GM12878 (cell line): ENCODE data around the gene APPL2. TPM values are rescaled to one million over a fixed set of nuclear protein-coding genes. Genes with fewer than 3 reads are reported as not detected.

Experiments
- ATAC-seq: fragments of 200-7000 bp; cut with Tn5 transposase; 3 replicates; pipeline ENCODE4 v1.9.1; 2020; ENCODE audit warnings: mild to moderate bottlenecking, moderate library complexity
- BruUV-seq: library from RNA; stranded (reverse); fragments of 400-500 nt; replicated peaks from 2 replicates; lab custom pipeline; 2021; lab: Mats Ljungman, UMichigan
- CTCF ChIA-PET: fragments of 300-600 bp; sonication (Branson Sonifier 250); formaldehyde crosslinking; extraction: SDS; loops from one replicate; lab custom pipeline; 2021; ENCODE audit warnings: inconsistent platforms; lab: Yijun Ruan, JAX
- POLR2A ChIA-PET: fragments of 350-600 bp; formaldehyde crosslinking; extraction: SDS; loops from one replicate; lab custom pipeline; 2021; ENCODE audit warnings: inconsistent platforms; lab: Charles Lee
- RAD21 ChIA-PET: fragments of 300-600 bp; sonication (Branson Sonifier 250); formaldehyde crosslinking; loops from one replicate; lab custom pipeline; 2023; ENCODE audit warnings: antibody characterized with exemption; ENCODE audit not compliant: unreplicated experiment; lab: Charles Lee
- SMC1A ChIA-PET: fragments of 300-600 bp; sonication (Branson Sonifier 250); formaldehyde crosslinking; loops from one replicate; lab custom pipeline; 2023; ENCODE audit not compliant: unreplicated experiment, uncharacterized antibody; lab: Charles Lee
- DNase-seq: peaks from one replicate; pipeline ENCODE4 v3.0.0-alpha.2; 2011; ENCODE audit warnings: low read depth, low spot score
- FAIRE-seq: peaks from 3 replicates; lab custom pipeline; 2011; peaks lifted over from hg19 to GRCh38; lab: Jason Lieb, UNC
- H2AFZ ChIP-seq: 2 replicates; pipeline ENCODE4 v1.6.0; 2011; ENCODE audit warnings: low read depth, low read length, control low read depth; ENCODE audit not compliant: control insufficient read depth
- H3K27ac ChIP-seq: 2 replicates; pipeline ENCODE4 v1.5.1; 2011; ENCODE audit warnings: control low read depth; ENCODE audit not compliant: control insufficient read depth, insufficient read depth
- H3K27me3 ChIP-seq, 2 experiments: replicated peaks in 1 of 2; 2 replicates each; pipeline versions ENCODE4 v1.6.0 to v1.6.1; 2011; ENCODE audit warnings: low read length in 1 of 2; ENCODE audit not compliant: control insufficient read depth in 2 of 2, insufficient read depth in 2 of 2
- H3K36me3 ChIP-seq, 2 experiments: 2 replicates each; pipeline ENCODE4 v1.5.1; 2011; ENCODE audit warnings: low read length in 1 of 2; ENCODE audit not compliant: control insufficient read depth in 2 of 2, insufficient read depth in 2 of 2
- H3K4me1 ChIP-seq: 2 replicates; pipeline ENCODE4 v1.6.1; 2011; ENCODE audit warnings: mild to moderate bottlenecking, low read length, moderate library complexity, mixed read lengths; ENCODE audit not compliant: control insufficient read depth, insufficient read depth
- H3K4me2 ChIP-seq: 2 replicates; pipeline ENCODE4 v1.6.0; 2011; ENCODE audit warnings: control low read depth; ENCODE audit not compliant: control insufficient read depth, insufficient read depth
- H3K4me3 ChIP-seq: fragments of 200-600 bp; sonication (generic); 2 replicates; pipeline ENCODE4 v1.5.1; 2016
- H3K79me2 ChIP-seq: 2 replicates; pipeline ENCODE4 v1.6.0; 2011; ENCODE audit warnings: low read length; ENCODE audit not compliant: control insufficient read depth, insufficient read depth
- H3K9ac ChIP-seq: 2 replicates; pipeline ENCODE4 v1.8.0; 2011; ENCODE audit warnings: low read length, control low read depth, mixed read lengths; ENCODE audit not compliant: control insufficient read depth, insufficient read depth
- H3K9me3 ChIP-seq: replicated peaks from 3 replicates; pipeline ENCODE4 v1.5.1; 2011; ENCODE audit warnings: mild to moderate bottlenecking, low read length; ENCODE audit not compliant: control insufficient read depth, insufficient read depth
- H4K20me1 ChIP-seq: 2 replicates; pipeline ENCODE4 v1.6.0; 2011; ENCODE audit not compliant: control insufficient read depth, insufficient read depth
- BCL11A ChIP-seq: IDR thresholded peaks from 2 replicates; pipeline ENCODE4 v1.6.1; 2011; ENCODE audit warnings: low read depth, low read length
- ELK1 ChIP-seq: IDR thresholded peaks from 2 replicates; pipeline ENCODE4 v1.6.1; 2012; ENCODE audit warnings: low read depth, low read length, improper control_type of control experiment
- MTA3 ChIP-seq: IDR thresholded peaks from 2 replicates; pipeline ENCODE4 v1.6.1; 2012; ENCODE audit warnings: low read length, inconsistent platforms, borderline replicate concordance
- SIX5 ChIP-seq: IDR thresholded peaks from 2 replicates; pipeline ENCODE4 v1.6.1; 2011; ENCODE audit warnings: mild to moderate bottlenecking, low read depth, low read length, moderate library complexity; ENCODE audit not compliant: severe bottlenecking
- ZSCAN29 ChIP-seq: fragments of 450-650 bp; IDR thresholded peaks from 2 replicates; pipeline ENCODE4 v1.6.1; 2017; ENCODE audit warnings: mild to moderate bottlenecking, moderate library complexity
- WGBS: methylation state at CpG from one replicate; pipeline ENCODE4 v1.1.6; 2016; ENCODE audit warnings: low lambda C conversion rate; ENCODE audit not compliant: insufficient replicate concordance, insufficient coverage; ENCODE audit errors: missing lambda C conversion rate; 5-methylcytosine and 5-hydroxymethylcytosine counted together
- in situ Hi-C: fragments of 300-500 bp; cut with MboI; formaldehyde crosslinking; loops from 9 replicates; pipeline ENCODE4 v1.14.3; 2018; ENCODE audit warnings: mixed read lengths
- intact Hi-C: fragments of 100-400 bp; cut with micrococcal nuclease; formaldehyde crosslinking; loops from one replicate; pipeline ENCODE4 v1.14.2; 2022; ENCODE audit not compliant: unreplicated experiment
- polyA plus RNA-seq, 11 experiments: library from polyadenylated mRNA; depleted of rRNA in 4 of 11; unstranded in 6 of 11; stranded (reverse) in 5 of 11; fragments of >200 nt; fragmentation: Nextera tagmentation in 4 of 11; fragmentation: Illumina TruSeq in 1 of 11; extraction: Ambion mirVana in 4 of 11; extraction: Trizol in 1 of 11; gene quantifications; 1 replicate in 1 of 11; 2 replicates in 10 of 11; pipeline versions ENCODE4 v1.2.1 to v1.2.3, GENCODE V29; 2011 to 2016; ENCODE audit warnings: inconsistent platforms in 2 of 11, missing spikeins in 2 of 11, low read depth in 1 of 11
- total RNA-seq, 4 experiments: library from RNA; depleted of rRNA in 3 of 4; stranded (reverse); fragments of >200 nt in 3 of 4; fragmentation: Illumina TruSeq in 1 of 4; extraction: Trizol in 1 of 4; gene quantifications; 2 replicates each; pipeline versions ENCODE4 v1.2.1 to v1.2.3, GENCODE V29; 2013 to 2021
- TF ChIP-seq, protein P1 (sequence below): IDR thresholded peaks from 2 replicates; pipeline ENCODE4 v1.6.1; 2011; ENCODE audit warnings: low read depth, low read length, improper control_type of control experiment, borderline replicate concordance

APPL2 gene
- total and polyA plus RNA-seq, 10 of the 15 experiments (the other 5 are each of a cell fraction or from before 2014, with no cell fraction given): 1.9 to 14.2 (median 7.5) TPM

DNA sequence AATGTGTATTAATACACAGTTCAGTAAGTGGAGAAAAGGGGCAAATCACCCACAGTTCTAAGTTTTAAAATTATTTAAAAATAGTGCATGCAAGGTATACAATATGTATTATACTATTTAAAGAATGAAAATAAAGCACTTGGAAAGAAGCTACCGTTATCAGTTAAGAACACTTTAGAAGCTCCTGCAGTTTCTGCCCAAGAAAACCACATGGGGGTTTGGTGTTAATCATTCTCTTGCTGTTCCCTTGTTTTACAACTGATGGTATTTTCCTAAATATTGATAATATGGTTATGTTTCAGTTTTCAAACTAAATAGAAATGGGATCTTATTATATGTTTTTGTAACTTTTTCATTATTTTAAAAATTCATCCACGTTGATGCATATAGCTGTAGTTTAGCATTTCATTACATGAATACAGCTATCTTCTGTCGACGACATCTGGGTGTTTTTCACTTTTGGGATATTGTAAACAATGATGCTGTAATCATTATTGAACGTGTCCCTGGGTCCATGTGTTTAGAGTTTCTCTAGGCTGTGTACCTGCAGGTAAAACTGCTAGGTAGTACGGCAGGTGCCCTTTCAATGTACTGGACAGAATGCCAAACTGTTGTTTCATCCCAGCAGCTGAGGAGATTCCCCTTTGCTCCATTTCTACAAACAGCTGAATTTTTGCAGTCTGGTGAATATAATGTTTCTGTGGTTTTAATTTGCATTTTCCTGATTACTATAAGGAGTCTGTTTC, 64.1 kb downstream of the APPL2 start:
- no peak for FAIRE-seq
- Histone ChIP-seq H3K79me2 (no peaks in the 10 kb centered on the region), H3K27ac (no peak overlapping the region), H4K20me1 (no peaks in the 10 kb centered on the region), H3K27me3 (no peaks in the 10 kb centered on the region), H3K4me2 (no peak overlapping the region), H3K4me3 (no peak overlapping the region), H3K9ac (no peak overlapping the region)
- no TSS peak for BruUV-seq
- POLR2A ChIA-PET: no interaction called here
- intact Hi-C loops: no loop called here
- RAD21 ChIA-PET: no interaction called here
- SMC1A ChIA-PET: interaction anchor here (1.0 kb wide), 2 partner anchors 52 to 224 kb away, joined by 3 read pairs; no protein-coding TSS in a partner anchor
- CTCF ChIA-PET: interaction anchor here (0.7 to 1.9 kb wide), 2 partner anchors 9 to 789 kb away, joined by 3 to 8 read pairs; no protein-coding TSS in a partner anchor
- WGBS: 99% methylated on average over 6 of the region's 6 CpGs
- TF ChIP-seq BCL11A: no peak
- TF ChIP-seq SIX5: no peak
- TF ChIP-seq MTA3: no peak
- TF ChIP-seq, protein P1, sequence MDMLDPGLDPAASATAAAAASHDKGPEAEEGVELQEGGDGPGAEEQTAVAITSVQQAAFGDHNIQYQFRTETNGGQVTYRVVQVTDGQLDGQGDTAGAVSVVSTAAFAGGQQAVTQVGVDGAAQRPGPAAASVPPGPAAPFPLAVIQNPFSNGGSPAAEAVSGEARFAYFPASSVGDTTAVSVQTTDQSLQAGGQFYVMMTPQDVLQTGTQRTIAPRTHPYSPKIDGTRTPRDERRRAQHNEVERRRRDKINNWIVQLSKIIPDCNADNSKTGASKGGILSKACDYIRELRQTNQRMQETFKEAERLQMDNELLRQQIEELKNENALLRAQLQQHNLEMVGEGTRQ: no peak
- no peak for TF ChIP-seq ZSCAN29
- no peak for TF ChIP-seq ELK1
- TF ChIP-seq, all 136 proteins: peak for 0
- DNase-seq (no peak), ATAC-seq (no peak)
- no peak overlapping the region for H2AFZ ChIP-seq
- no peaks in the 10 kb centered on the region for H3K9me3 ChIP-seq
- in situ Hi-C loops: no loop called here
- peaks cover 0 to 5% of the 10 kb centered on the region in 2 experiments; a peak in 3 of 4 replicates for H3K36me3 ChIP-seq
- H3K4me1 ChIP-seq: no peaks in the 10 kb centered on the region
